ENCODE data around the gene CFAP410.
A peak's percentile ranks its signal among the peaks of the same experiment; 100 is the strongest.

Gene CFAP410

GRCh38 chr21:44338971-44339910 lies at the start of gene CFAP410:
Gene CFAP410 (minus strand): TSS chr21:44339390. CDS start chr21:44339194, 196 bp downstream.
- peak; percentile 89 to 91 for DNase-seq (ENCODE audit: low read depth in 2 of 2)

- DNase-seq (ENCODE audit: low read depth in 2 of 2): no peak
Observed at GRCh38 chr21:44384968-44385367, 45.8 kb upstream of the CFAP410 start.

- DNase-seq (ENCODE audit: low read depth in 2 of 2): no peak
Observed at GRCh38 chr21:44383216-44383615, 44.0 kb upstream of the CFAP410 start.

GRCh38 chr21:44382536-44382935 lies 43.3 kb upstream of the CFAP410 start:
- no peak for DNase-seq (ENCODE audit: low read depth in 2 of 2)

- no peak for DNase-seq (ENCODE audit: low read depth in 2 of 2)
Observed at GRCh38 chr21:44381874-44382273, 42.7 kb upstream of the CFAP410 start.

- no peak for DNase-seq (ENCODE audit: low read depth in 2 of 2)
Observed at GRCh38 chr21:44380876-44381275, 41.7 kb upstream of the CFAP410 start.

- DNase-seq (ENCODE audit: low read depth in 2 of 2): no peak
Observed at GRCh38 chr21:44379991-44380865, 41.0 kb upstream of the CFAP410 start.

GRCh38 chr21:44379515-44379848 lies 40.3 kb upstream of the CFAP410 start:
- no peak for DNase-seq (ENCODE audit: low read depth in 2 of 2)

GRCh38 chr21:44378646-44379514 lies 39.7 kb upstream of the CFAP410 start:
- no peak for DNase-seq (ENCODE audit: low read depth in 2 of 2)

GRCh38 chr21:44377922-44378645 lies 38.9 kb upstream of the CFAP410 start:
- no peak for DNase-seq (ENCODE audit: low read depth in 2 of 2)

GRCh38 chr21:44377201-44377921 lies 38.2 kb upstream of the CFAP410 start:
- DNase-seq (ENCODE audit: low read depth in 2 of 2): no peak

GRCh38 chr21:44376606-44377005 lies 37.4 kb upstream of the CFAP410 start:
- no peak for DNase-seq (ENCODE audit: low read depth in 2 of 2)

GRCh38 chr21:44375761-44376241 lies 36.6 kb upstream of the CFAP410 start:
- no peak for DNase-seq (ENCODE audit: low read depth in 2 of 2)

- DNase-seq (ENCODE audit: low read depth in 2 of 2): no peak
Observed at GRCh38 chr21:44375281-44375651, 36.1 kb upstream of the CFAP410 start.

- no peak for DNase-seq (ENCODE audit: low read depth in 2 of 2)
Observed at GRCh38 chr21:44374601-44375280, 35.6 kb upstream of the CFAP410 start.

- DNase-seq (ENCODE audit: low read depth in 2 of 2): no peak
Observed at GRCh38 chr21:44372616-44373015, 33.4 kb upstream of the CFAP410 start.

GRCh38 chr21:44371596-44371995 lies 32.4 kb upstream of the CFAP410 start:
- DNase-seq (ENCODE audit: low read depth in 2 of 2): no peak

GRCh38 chr21:44370786-44371410 lies 31.7 kb upstream of the CFAP410 start:
- no peak for DNase-seq (ENCODE audit: low read depth in 2 of 2)

Measured in fibroblast of skin of left quadriceps (primary cell).